Ovary (tissue), 9 donors: ENCODE results near the gene RAPGEF2. TPM values are rescaled to one million over a fixed set of nuclear protein-coding genes. Genes with fewer than 3 reads are reported as not detected.

ENCODE experiments used
- DNase-seq, 5 donors: peaks; one replicate each; pipeline ENCODE4 v3.0.0-alpha.2; 2019 to 2020
- H3K27ac ChIP-seq, 2 donors: fragments of 200-600 bp; one replicate each; pipeline versions ENCODE4 v1.5.1 to v1.8.0; 2019 to 2022
- H3K27me3 ChIP-seq: fragments of 200-600 bp; one replicate; pipeline ENCODE4 v1.8.0; 2022
- H3K36me3 ChIP-seq: fragments of 200-600 bp; sonication (generic); one replicate; pipeline ENCODE4 v1.5.1; 2019
- H3K4me1 ChIP-seq: one replicate; pipeline ENCODE4 v1.8.1; 2013; ENCODE audit warnings: mild to moderate bottlenecking, moderate library complexity; ENCODE audit not compliant: insufficient read depth
- H3K4me3 ChIP-seq: fragments of 200-600 bp; sonication (generic); one replicate; pipeline ENCODE4 v1.5.1; 2017
- H3K9me3 ChIP-seq, 2 donors: fragments of 200-600 bp in 1 of 2; sonication (generic) in 1 of 2; one replicate each; pipeline versions ENCODE4 v1.5.1 to v1.8.1; 2013 to 2019; ENCODE audit warnings: mild to moderate bottlenecking in 1 of 2, moderate library complexity in 1 of 2
- CTCF ChIP-seq, 3 donors: fragments of 450-650 bp in 2 of 3; fragments of 200-600 bp in 1 of 3; IDR thresholded peaks; one replicate each; pipeline versions ENCODE4 v1.5.1 to v1.8.0; 2016 to 2022; ENCODE audit warnings: antibody characterized with exemption in 3 of 3, mild to moderate bottlenecking in 1 of 3
- EP300 ChIP-seq: sonication (generic); formaldehyde crosslinking; IDR thresholded peaks from one replicate; pipeline ENCODE4 v1.6.1; 2017; ENCODE audit warnings: antibody characterized with exemption
- POLR2A ChIP-seq: fragments of 450-650 bp; IDR thresholded peaks from one replicate; pipeline ENCODE4 v1.6.1; 2017; ENCODE audit warnings: antibody characterized with exemption, mild to moderate bottlenecking, moderate library complexity
- WGBS, 3 donors: extraction: QIAGEN DNeasy Blood & Tissue Kit in 1 of 3; methylation state at CpG; one replicate each; pipeline versions ENCODE4 v1.1.5 to v1.1.7; 2013 to 2017; 5-methylcytosine and 5-hydroxymethylcytosine counted together
- intact Hi-C, 4 donors: fragments of 100-400 bp; cut with DNase I; formaldehyde crosslinking; loops; one replicate each; pipeline versions ENCODE4 v1.11.0 to v1.15.1; 2022 to 2023
- polyA plus RNA-seq, 2 donors: library from polyadenylated mRNA; stranded (reverse); fragments of 200-250 nt in 1 of 2; fragments of 350-450 nt in 1 of 2; fragmentation: Illumina TruSeq in 1 of 2; extraction: RNeasy Lipid Tissue Mini Kit (QIAGEN cat#74804) in 1 of 2; gene quantifications; one replicate each; pipeline ENCODE4 v1.2.3, GENCODE V29; 2013 to 2014
- total RNA-seq, 7 donors: library from RNA; depleted of rRNA in 2 of 7; stranded (reverse); fragments of >200 nt in 2 of 7; fragmentation: NEBNext Ultra II Directional in 3 of 7; extraction: Animal tissue kit (Norgen Biotek cat#: 25700) in 3 of 7; gene quantifications; one replicate each; pipeline versions ENCODE4 v1.1.0 to v1.2.4, GENCODE V29; 2016 to 2023
- donor health status: DM: no; HTN: no; CAD: no; lungs with moderate emphysema.
- donor health status: DM: no; HTN: no; CAD: no.
- donor health status: Bipolar disorder and iron deficiency.
- donor health status: DM: yes; HTN: yes; CAD: no.
- donor health status: DM: no; HTN: no; CAD: no.
- donor health status: DM: yes; HTN: yes; CAD: no.

RAPGEF2 gene
- total and polyA plus RNA-seq, 9 donors, result 11.5 to 46.5 (median 25.4) TPM

GRCh38 chr4:159273841-159274240 lies 171.0 kb downstream of the RAPGEF2 start:
- TF ChIP-seq POLR2A (no peak), CTCF (IDR thresholded peaks at IDR 0.05) (no peak), EP300 (no peak)
- Histone ChIP-seq H3K9me3 (no peaks in the 10 kb centered on the region), H3K36me3 (no peaks in the 10 kb centered on the region), H3K27me3 (no peaks in the 10 kb centered on the region), H3K27ac (no peak overlapping the region), H3K4me3 (no peak overlapping the region), H3K4me1 (peaks cover 5% of the 10 kb centered on the region)
- intact Hi-C loops, result no loop called here
- no peak for DNase-seq
- 91 to 93% (median 92%) methylated on average over 9 of the region's 9 CpGs for WGBS, 3 donors

- intact Hi-C loops, result no loop called here
- no peak for TF ChIP-seq EP300
- H3K36me3 ChIP-seq, result no peaks in the 10 kb centered on the region
These were observed 175.5 kb downstream of the RAPGEF2 start for GRCh38 chr4:159278399-159278798.

GRCh38 chr4:159279084-159279483 lies 176.2 kb downstream of the RAPGEF2 start:
- no peak for TF ChIP-seq EP300
- no peak for TF ChIP-seq CTCF (IDR thresholded peaks at IDR 0.05)
- no peak for TF ChIP-seq POLR2A
- WGBS, 3 donors, result 91 to 94% (median 92%) methylated on average over 6 of the region's 6 CpGs
- Histone ChIP-seq H3K4me1 (no peaks in the 10 kb centered on the region), H3K27ac (no peak overlapping the region), H3K27me3 (no peaks in the 10 kb centered on the region), H3K9me3 (no peaks in the 10 kb centered on the region), H3K36me3 (no peaks in the 10 kb centered on the region), H3K4me3 (no peak overlapping the region)
- intact Hi-C loops, result no loop called here
- DNase-seq, result no peak

More at GRCh38 chr4:159278399-159278798, 175.5 kb downstream of the RAPGEF2 start:
- H3K27ac ChIP-seq, result no peak overlapping the region
- no peak overlapping the region for H3K4me3 ChIP-seq
- WGBS, 3 donors, result 92 to 95% (median 93%) methylated on average over 5 of the region's 5 CpGs
- H3K9me3 ChIP-seq, result no peaks in the 10 kb centered on the region
- H3K27me3 ChIP-seq, result no peaks in the 10 kb centered on the region
- peaks cover 3% of the 10 kb centered on the region for H3K4me1 ChIP-seq
- DNase-seq, result no peak

- Histone ChIP-seq H3K9me3 (no peaks in the 10 kb centered on the region), H3K4me1 (no peaks in the 10 kb centered on the region), H3K36me3 (no peaks in the 10 kb centered on the region), H3K27me3 (no peaks in the 10 kb centered on the region), H3K4me3 (no peak overlapping the region), H3K27ac (no peak overlapping the region)
- intact Hi-C loops, result no loop called here
- no peak for DNase-seq
- no peak for TF ChIP-seq POLR2A
- 96 to 97% (median 97%) methylated on average over 13 of the region's 13 CpGs for WGBS, 3 donors
These were observed 177.7 kb downstream of the RAPGEF2 start for GRCh38 chr4:159280442-159281172.

GRCh38 chr4:159281771-159282170 lies 178.9 kb downstream of the RAPGEF2 start:
- Histone ChIP-seq H3K27ac (no peak overlapping the region), H3K9me3 (no peaks in the 10 kb centered on the region), H3K4me3 (no peak overlapping the region), H3K4me1 (no peaks in the 10 kb centered on the region), H3K36me3 (no peaks in the 10 kb centered on the region), H3K27me3 (no peaks in the 10 kb centered on the region)
- WGBS, 3 donors, result 94 to 95% (median 95%) methylated on average over 2 of the region's 2 CpGs
- no peak for DNase-seq
- no peak for TF ChIP-seq EP300
- no peak for TF ChIP-seq CTCF (IDR thresholded peaks at IDR 0.05)
- no peak for TF ChIP-seq POLR2A
- intact Hi-C loops, result no loop called here
